Subcutaneous adipose tissue (tissue), 4 donors: ENCODE results near the gene RRP15. TPM values are rescaled to one million over a fixed set of nuclear protein-coding genes. Genes with fewer than 3 reads are reported as not detected.

Source experiments
- CTCF ChIP-seq: fragments of 450-650 bp; IDR thresholded peaks from one replicate; pipeline ENCODE4 v1.5.1; 2016; ENCODE audit warnings: low read depth, mild to moderate bottlenecking, control low read depth, antibody characterized with exemption, moderate library complexity
- total RNA-seq, 4 donors: library from RNA; depleted of rRNA; stranded (reverse); fragments of >200 nt; gene quantifications; one replicate each; pipeline ENCODE4 v1.1.0, GENCODE V29; 2016

Gene RRP15
- total RNA-seq, 4 donors from 2014 or later: 4.9 to 16.0 (median 8.5) TPM

GRCh38 chr1:218346391-218347204, 61.5 kb downstream of the RRP15 start:
- no peak for TF ChIP-seq CTCF

- no peak for TF ChIP-seq CTCF
These were observed 62.2 kb downstream of the RRP15 start for GRCh38 chr1:218347336-218347722.

- TF ChIP-seq CTCF: no peak
These were observed 62.9 kb downstream of the RRP15 start for GRCh38 chr1:218347723-218348627.

- no peak for TF ChIP-seq CTCF
These were observed 63.6 kb downstream of the RRP15 start for GRCh38 chr1:218348628-218349071.

GRCh38 chr1:218349348-218350034, 64.4 kb downstream of the RRP15 start:
- no peak for TF ChIP-seq CTCF

- TF ChIP-seq CTCF: no peak
These were observed 65.0 kb downstream of the RRP15 start for GRCh38 chr1:218350035-218350525.
